Peyer's patch (tissue), 4 donors: ENCODE measurements around the gene TTLL8.

Source experiments
- POLR2A ChIP-seq, 2 donors: fragments of 450-650 bp; IDR thresholded peaks; one replicate each; pipeline ENCODE4 v1.5.1; 2017; ENCODE audit warnings: antibody characterized with exemption in 2 of 2, mild to moderate bottlenecking in 2 of 2, moderate library complexity in 2 of 2
- TF ChIP-seq, protein P1 (sequence below), 6 experiments: fragments of 450-650 bp in 4 of 6; fragments of 200-600 bp in 2 of 6; sonication (generic) in 1 of 6; IDR thresholded peaks; one replicate each; pipeline ENCODE4 v1.5.1; 2017 to 2019; ENCODE audit warnings: antibody characterized with exemption in 6 of 6, mild to moderate bottlenecking in 3 of 6, moderate library complexity in 1 of 6

- TF ChIP-seq, protein P1, sequence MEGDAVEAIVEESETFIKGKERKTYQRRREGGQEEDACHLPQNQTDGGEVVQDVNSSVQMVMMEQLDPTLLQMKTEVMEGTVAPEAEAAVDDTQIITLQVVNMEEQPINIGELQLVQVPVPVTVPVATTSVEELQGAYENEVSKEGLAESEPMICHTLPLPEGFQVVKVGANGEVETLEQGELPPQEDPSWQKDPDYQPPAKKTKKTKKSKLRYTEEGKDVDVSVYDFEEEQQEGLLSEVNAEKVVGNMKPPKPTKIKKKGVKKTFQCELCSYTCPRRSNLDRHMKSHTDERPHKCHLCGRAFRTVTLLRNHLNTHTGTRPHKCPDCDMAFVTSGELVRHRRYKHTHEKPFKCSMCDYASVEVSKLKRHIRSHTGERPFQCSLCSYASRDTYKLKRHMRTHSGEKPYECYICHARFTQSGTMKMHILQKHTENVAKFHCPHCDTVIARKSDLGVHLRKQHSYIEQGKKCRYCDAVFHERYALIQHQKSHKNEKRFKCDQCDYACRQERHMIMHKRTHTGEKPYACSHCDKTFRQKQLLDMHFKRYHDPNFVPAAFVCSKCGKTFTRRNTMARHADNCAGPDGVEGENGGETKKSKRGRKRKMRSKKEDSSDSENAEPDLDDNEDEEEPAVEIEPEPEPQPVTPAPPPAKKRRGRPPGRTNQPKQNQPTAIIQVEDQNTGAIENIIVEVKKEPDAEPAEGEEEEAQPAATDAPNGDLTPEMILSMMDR (IDR thresholded peaks at IDR 0.05): no peak
- TF ChIP-seq POLR2A (IDR thresholded peaks at IDR 0.05): no peak
Observed at GRCh38 chr22:50034126-50035081, 23.7 kb downstream of the TTLL8 start.
